ENCODE results near the gene ZCCHC10. TPM values are rescaled to one million over a fixed set of nuclear protein-coding genes. Genes with fewer than 3 reads are reported as not detected.
"Not testable (repeated sequence)": the region's sequence is repeated elsewhere in the genome, so short reads cannot be mapped to it uniquely, and the experiment has no call there.

Gene ZCCHC10
- total RNA-seq, 1 donor from 2014 or later: 8.2 TPM

- no peak for FAIRE-seq
- TF ChIP-seq CTCF (IDR thresholded peaks at IDR 0.05; ENCODE audit: insufficient read depth, low read length, severe bottlenecking): no peak
- H3K36me3 ChIP-seq (ENCODE audit: control insufficient read depth, insufficient read depth, low read length): no peaks in the 10 kb centered on the region
- DNase-seq (ENCODE audit: low read depth): peak; percentile 84
- H3K4me3 ChIP-seq (ENCODE audit: low read depth, low read length): peak within 1 kb of the TSS; percentile 88
- no peaks in the 10 kb centered on the region for H3K27me3 ChIP-seq (ENCODE audit: control insufficient read depth, insufficient read depth, low read length)
Measured at GRCh38 chr5:132963171-132964104, 62.9 kb downstream of the ZCCHC10 start, which contains the start of gene AFF4. AFF4 (minus strand) TSS chr5:132963634; CDS start chr5:132937189, 26,445 bp downstream.

GRCh38 chr5:132962429-132963021 lies 63.8 kb downstream of the ZCCHC10 start:
- TF ChIP-seq CTCF (IDR thresholded peaks at IDR 0.05; ENCODE audit: insufficient read depth, low read length, severe bottlenecking): no peak
- H3K36me3 ChIP-seq (ENCODE audit: control insufficient read depth, insufficient read depth, low read length): no peaks in the 10 kb centered on the region
- DNase-seq (ENCODE audit: low read depth) (peak; percentile 71), FAIRE-seq (no peak)
- H3K27me3 ChIP-seq (ENCODE audit: control insufficient read depth, insufficient read depth, low read length): no peaks in the 10 kb centered on the region
- H3K4me3 ChIP-seq (ENCODE audit: low read depth, low read length): peak overlapping the region; percentile 88

- Histone ChIP-seq H3K4me3 (ENCODE audit: low read depth, low read length) (peak overlapping the region; percentile 88), H3K27me3 (ENCODE audit: control insufficient read depth, insufficient read depth, low read length) (no peaks in the 10 kb centered on the region), H3K36me3 (ENCODE audit: control insufficient read depth, insufficient read depth, low read length) (peaks cover 2% of the 10 kb centered on the region)
- DNase-seq (ENCODE audit: low read depth) (peak; percentile 61), FAIRE-seq (no peak)
- no peak for TF ChIP-seq CTCF (IDR thresholded peaks at IDR 0.05; ENCODE audit: insufficient read depth, low read length, severe bottlenecking)
Measured at GRCh38 chr5:132961887-132962286, 64.5 kb downstream of the ZCCHC10 start.

- FAIRE-seq; H3K36me3 ChIP-seq (ENCODE audit: control insufficient read depth, insufficient read depth, low read length); H3K27me3 ChIP-seq (ENCODE audit: control insufficient read depth, insufficient read depth, low read length): not testable (repeated sequence)
- DNase-seq (ENCODE audit: low read depth): peak; percentile 72
- peak overlapping the region; percentile 88 for H3K4me3 ChIP-seq (ENCODE audit: low read depth, low read length)
Measured at GRCh38 chr5:132961123-132961815, 65.1 kb downstream of the ZCCHC10 start.

GRCh38 chr5:132956166-132956799 lies 70.1 kb downstream of the ZCCHC10 start:
- H3K4me3 ChIP-seq (ENCODE audit: low read depth, low read length); FAIRE-seq; DNase-seq (ENCODE audit: low read depth); H3K27me3 ChIP-seq (ENCODE audit: control insufficient read depth, insufficient read depth, low read length): not testable (repeated sequence)
- H3K36me3 ChIP-seq (ENCODE audit: control insufficient read depth, insufficient read depth, low read length): peaks cover 15% of the 10 kb centered on the region

GRCh38 chr5:132953710-132954109 lies 72.6 kb downstream of the ZCCHC10 start:
- H3K27me3 ChIP-seq (ENCODE audit: control insufficient read depth, insufficient read depth, low read length): no peaks in the 10 kb centered on the region
- DNase-seq (ENCODE audit: low read depth) (no peak), FAIRE-seq (no peak)
- H3K4me3 ChIP-seq (ENCODE audit: low read depth, low read length): no peak overlapping the region
- TF ChIP-seq CTCF (IDR thresholded peaks at IDR 0.05; ENCODE audit: insufficient read depth, low read length, severe bottlenecking): no peak
- peaks cover 15% of the 10 kb centered on the region for H3K36me3 ChIP-seq (ENCODE audit: control insufficient read depth, insufficient read depth, low read length)

Data from bronchial epithelial cell (primary cell).